Activated CD4-positive, alpha-beta T cell treated with anti-CD3 and anti-CD28 coated beads, Interleukin-2, Interleukin-4, amounts not matched to agents 100 ng/mL and 50 ng/mL, durations not matched to agents 16 hours and 8 hours (primary cell): ENCODE data around the gene REPS1.

ENCODE experiments used
- DNase-seq: peaks from one replicate; pipeline ENCODE4 v3.0.0-alpha.2; 2020; ENCODE audit warnings: low spot score

The REPS1 gene

DNA sequence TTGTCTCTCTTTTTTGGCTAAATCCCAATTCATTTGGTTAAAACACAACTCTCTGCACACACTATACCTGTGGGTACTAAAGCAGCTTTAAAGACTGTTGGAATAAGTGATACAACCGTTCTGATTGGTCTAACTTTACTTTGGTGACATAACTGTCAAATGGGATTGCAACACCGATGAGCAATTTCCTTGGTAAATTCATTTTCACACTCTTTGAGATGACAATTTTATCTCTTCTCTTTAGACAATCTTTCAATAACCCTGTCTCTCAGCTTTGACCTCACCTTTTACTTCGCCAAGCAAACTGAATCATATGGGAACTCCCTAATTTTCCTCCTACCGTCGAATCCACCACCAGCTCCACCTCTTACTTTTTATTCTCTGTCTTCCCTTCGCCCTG is 131.4 kb downstream of the REPS1 start:
- DNase-seq, result no peak
